ENCODE results near the gene MRFAP1L1. TPM values are rescaled to one million over a fixed set of nuclear protein-coding genes. Genes with fewer than 3 reads are reported as not detected.

The MRFAP1L1 gene
- total RNA-seq, result 42.0 and 43.8 TPM in 2 replicates
- polyA plus RNA-seq, result 15.6 and 28.7 TPM in 2 replicates
- polyA plus RNA-seq (2011; cell fraction: cytosol; rRNA removed), result 43.9 and 48.2 TPM in 2 replicates
- 23.6 and 39.9 TPM in 2 replicates for polyA plus RNA-seq (2011; cell fraction: nucleus; rRNA removed)
- polyA plus RNA-seq (2012), result 38.8 and 53.4 TPM in 2 replicates
- polyA minus RNA-seq, result 20.0 and 28.4 TPM in 2 replicates
- polyA minus RNA-seq (2011; cell fraction: cytosol; rRNA and poly(A)+ RNA removed), result 11.6 TPM
- polyA minus RNA-seq (2011; cell fraction: nucleus; rRNA and poly(A)+ RNA removed), result 7.8 and 8.8 TPM in 2 replicates
- percentile 93 among the genes with signal in this experiment for Bru-seq, nascent RNA
- BruChase-seq, experiment 1, labeled RNA remaining after a 6-hour chase, result percentile 96 among the genes with signal in this experiment
- percentile 99 among the genes with signal in this experiment for BruChase-seq, experiment 2, labeled RNA remaining after a 2-hour chase
- long read RNA-seq, transcript MRFAP1L1-202 (1 exons, 2,127 nt), result minor isoform, 8 of 72 reads
- long read RNA-seq, transcript MRFAP1L1-201 (2 exons, 1,593 nt), result major isoform, 58 of 72 reads
- long read RNA-seq, partial matches to known transcripts, result 0 of 72 reads
- long read RNA-seq, other reads (novel, unspliced or antisense), result 6 of 72 reads

DNA sequence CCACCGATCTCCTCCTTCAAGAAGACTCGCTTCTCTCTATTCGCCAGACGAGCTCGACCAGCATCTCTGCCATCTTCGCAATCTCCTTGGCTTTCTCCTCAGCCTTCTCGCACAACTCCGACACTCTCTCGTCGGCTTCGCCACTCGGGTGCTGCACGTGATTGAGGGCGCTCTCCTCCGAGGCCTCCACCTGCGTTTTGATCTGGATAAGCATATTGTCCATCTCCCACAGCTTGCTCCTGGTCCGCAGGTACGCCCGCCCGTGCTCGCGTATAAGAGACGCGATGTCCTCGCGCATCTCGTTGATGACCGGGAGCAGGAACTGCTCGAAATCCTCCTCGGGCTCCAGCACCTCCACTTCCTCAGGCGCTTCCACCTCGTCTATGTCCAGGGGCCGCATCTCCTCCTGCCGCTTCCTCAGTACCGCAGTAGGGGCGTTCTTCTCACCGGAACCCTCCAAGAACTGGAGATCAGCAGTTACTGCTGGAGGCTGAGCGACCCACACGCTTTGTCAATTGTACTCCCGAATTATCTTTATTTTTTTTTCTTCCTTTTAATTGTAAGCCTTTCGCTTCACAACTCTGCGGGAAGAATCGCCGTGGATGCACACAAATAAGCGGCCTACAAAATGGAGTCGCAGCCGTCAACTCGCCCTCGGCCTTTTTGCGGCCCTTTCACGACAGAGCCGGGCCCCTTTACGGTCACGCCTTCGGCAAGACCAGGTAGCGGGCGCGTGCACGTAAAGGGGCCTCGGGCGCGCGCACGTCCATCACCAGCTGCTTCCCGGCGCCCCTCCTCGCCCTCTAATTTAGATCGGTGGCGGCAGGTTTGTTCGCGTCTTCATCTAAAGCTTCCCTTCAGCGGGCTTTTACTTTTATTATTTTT lies at the start of gene MRFAP1L1:
Gene MRFAP1L1, minus strand, starts transcription at position 636 of the 885 bp plus-strand sequence. Its CDS starts 236 bp downstream, at position 400.
- CTCF ChIA-PET, result interaction anchor here (1.0 to 1.9 kb wide), 10 partner anchors 8 to 459 kb away, joined by 3 to 7 read pairs (median 3); partner anchors contain the start of genes MAN2B2 and S100P
- POLR2A ChIA-PET, result interaction anchor here (0.8 to 1.5 kb wide), 2 partner anchors 36 to 69 kb away, joined by 3 to 4 read pairs; partner anchors contain the start of gene MRFAP1

More for the DNA sequence above, at the start of gene MRFAP1L1:
- TF ChIP-seq POLR2AphosphoS5 (IDR thresholded peaks at IDR 0.05; ENCODE audit: insufficient read depth, low read depth, low read length) (peak; percentile 55), CTCF (IDR thresholded peaks at IDR 0.05; ENCODE audit: extremely low read depth in 1 of 2, insufficient read depth in 1 of 2, low read depth in 1 of 2, low read length in 2 of 2) (no peak), POLR2A (IDR thresholded peaks at IDR 0.05; ENCODE audit: low read depth, low read length) (peak; percentile 69)
- TF ChIP-seq, protein P1, sequence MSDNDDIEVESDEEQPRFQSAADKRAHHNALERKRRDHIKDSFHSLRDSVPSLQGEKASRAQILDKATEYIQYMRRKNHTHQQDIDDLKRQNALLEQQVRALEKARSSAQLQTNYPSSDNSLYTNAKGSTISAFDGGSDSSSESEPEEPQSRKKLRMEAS (IDR thresholded peaks at IDR 0.05; ENCODE audit: insufficient read depth, insufficient read length), result peak; percentile 53
- Histone ChIP-seq H3K4me1 (ENCODE audit: control insufficient read depth, extremely low read depth, insufficient read depth, low read length) (peaks cover 13% of the 10 kb centered on the region), H3K4me2 (ENCODE audit: insufficient read depth, low read length) (peak within 1 kb of the TSS; percentile 86), H3K27me3 (ENCODE audit: control insufficient read depth in 2 of 2, insufficient read depth in 2 of 2, low read length in 2 of 2) (peaks cover 4 to 7% of the 10 kb centered on the region in 2 experiments), H3K79me2 (ENCODE audit: control insufficient read depth, insufficient read depth, low read length) (peaks cover 42% of the 10 kb centered on the region), H3K9me3 (replicated peaks; ENCODE audit: control insufficient read depth, insufficient read depth, low read length) (no peaks in the 10 kb centered on the region), H4K20me1 (replicated peaks; ENCODE audit: control insufficient read depth, extremely low read depth, insufficient read depth, low read length) (no peaks in the 10 kb centered on the region), H3K9me1 (replicated peaks; ENCODE audit: control insufficient read depth, extremely low read depth, insufficient read depth, low read length) (no peaks in the 10 kb centered on the region), H3K27ac (ENCODE audit: insufficient read depth, low read depth, low read length) (peak within 1 kb of the TSS; percentile 34), H3K4me3 (replicated peaks in 1 of 3; ENCODE audit: insufficient read depth in 1 of 3, low read depth in 1 of 3, low read length in 3 of 3) (peak within 1 kb of the TSS; percentile 63 to 81 (median 71)), H2AFZ (ENCODE audit: low read depth, low read length) (peak within 1 kb of the TSS; percentile 89), H3K9ac (replicated peaks; ENCODE audit: extremely low read depth, insufficient read depth, low read length) (peak within 1 kb of the TSS; percentile 83), H3K36me3 (ENCODE audit: control insufficient read depth in 2 of 2, extremely low read depth in 1 of 2, insufficient read depth in 2 of 2, low read length in 2 of 2) (no peaks in the 10 kb centered on the region)
- FAIRE-seq (peak; percentile 89), DNase-seq (ENCODE audit: low read depth, low spot score) (peak; percentile 97)
- TSS peak; percentile 73 for BruUV-seq (replicated peaks)
- intact Hi-C loops (cut with micrococcal nuclease) (loop anchor here (1.0 to 2.0 kb wide), 3 partner anchors 35 to 135 kb away; partner anchors contain the start of genes MAN2B2 and MRFAP1), dilution Hi-C loops (cut with MboI; ENCODE audit: extremely low pct_ligation_motif_present, low sequenced_read_pairs) (no loop called here)

Measured in endothelial cell of umbilical vein (primary cell).